ENCODE data around the gene PITPNM2. TPM values are rescaled to one million over a fixed set of nuclear protein-coding genes. Genes with fewer than 3 reads are reported as not detected.
A peak's percentile ranks its signal among the peaks of the same experiment; 100 is the strongest.

PITPNM2 gene
- total and polyA plus RNA-seq, 9 of the 15 experiments (the other 6 are each of a cell fraction or from before 2014, with no cell fraction given): 0.03 to 10.8 (median 2.9) TPM

DNA sequence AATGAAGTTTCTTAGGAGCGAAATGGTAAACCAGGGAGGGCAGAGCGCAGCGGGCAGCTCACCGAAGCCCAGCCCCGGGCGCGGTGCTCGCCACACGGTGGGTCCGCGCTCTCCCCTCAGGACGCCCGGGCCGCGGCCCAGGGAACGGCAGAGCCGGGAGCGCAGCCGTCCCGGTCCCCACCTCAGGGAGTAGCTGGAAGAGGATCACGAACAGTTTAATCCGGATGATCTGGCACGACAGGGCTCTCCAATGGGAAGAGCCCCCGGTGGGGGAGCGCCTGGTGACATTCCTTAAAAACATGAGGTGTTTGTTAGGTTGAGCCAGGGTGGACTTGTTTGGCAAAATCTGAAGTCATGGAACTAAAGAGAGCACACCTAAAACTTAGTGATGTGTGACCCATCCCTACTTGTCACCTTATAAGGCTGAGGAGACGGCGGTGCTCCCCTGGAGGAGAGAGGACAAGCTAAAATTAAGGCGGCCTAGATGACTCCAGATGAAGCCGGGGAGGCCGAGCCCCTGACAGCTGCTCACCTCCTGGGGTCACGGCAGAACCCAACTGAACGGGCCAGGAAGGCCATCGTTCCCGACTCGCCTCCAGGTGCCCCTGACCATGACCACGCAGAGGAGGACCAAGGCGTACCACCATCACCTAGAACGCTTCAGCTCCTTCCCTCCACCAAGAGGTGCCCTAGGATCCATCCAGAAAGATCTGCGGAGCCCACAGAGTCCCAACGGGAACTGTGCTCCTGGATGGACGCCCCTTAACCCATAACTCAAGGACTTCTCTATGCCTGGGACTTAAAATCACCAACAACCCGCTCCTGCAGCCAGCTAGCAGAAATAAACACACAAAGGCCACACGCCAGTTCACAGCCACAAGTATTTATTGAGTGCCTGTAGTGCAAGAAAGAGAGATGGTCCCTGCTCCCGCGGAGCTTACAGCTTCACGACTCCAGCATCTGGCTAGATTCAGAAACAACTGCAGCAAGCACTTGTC is 866 bp upstream of the PITPNM2 start (continued):
- TF ChIP-seq REST (IDR thresholded peaks at IDR 0.05; ENCODE audit: borderline replicate concordance): no peak
- no peak for TF ChIP-seq REST (CRISPR knock-in tag; IDR thresholded peaks at IDR 0.05; ENCODE audit: low read depth)
- no peak for TF ChIP-seq CBFB (CRISPR knock-in tag; IDR thresholded peaks at IDR 0.05)
- no peak for TF ChIP-seq MAZ (CRISPR knock-in tag; conservative IDR thresholded peaks at IDR 0.05 in 1 of 2, IDR thresholded peaks at IDR 0.05 in 1 of 2)
- TF ChIP-seq, protein P1, sequence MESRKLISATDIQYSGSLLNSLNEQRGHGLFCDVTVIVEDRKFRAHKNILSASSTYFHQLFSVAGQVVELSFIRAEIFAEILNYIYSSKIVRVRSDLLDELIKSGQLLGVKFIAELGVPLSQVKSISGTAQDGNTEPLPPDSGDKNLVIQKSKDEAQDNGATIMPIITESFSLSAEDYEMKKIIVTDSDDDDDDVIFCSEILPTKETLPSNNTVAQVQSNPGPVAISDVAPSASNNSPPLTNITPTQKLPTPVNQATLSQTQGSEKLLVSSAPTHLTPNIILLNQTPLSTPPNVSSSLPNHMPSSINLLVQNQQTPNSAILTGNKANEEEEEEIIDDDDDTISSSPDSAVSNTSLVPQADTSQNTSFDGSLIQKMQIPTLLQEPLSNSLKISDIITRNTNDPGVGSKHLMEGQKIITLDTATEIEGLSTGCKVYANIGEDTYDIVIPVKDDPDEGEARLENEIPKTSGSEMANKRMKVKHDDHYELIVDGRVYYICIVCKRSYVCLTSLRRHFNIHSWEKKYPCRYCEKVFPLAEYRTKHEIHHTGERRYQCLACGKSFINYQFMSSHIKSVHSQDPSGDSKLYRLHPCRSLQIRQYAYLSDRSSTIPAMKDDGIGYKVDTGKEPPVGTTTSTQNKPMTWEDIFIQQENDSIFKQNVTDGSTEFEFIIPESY (CRISPR knock-in tag; IDR thresholded peaks at IDR 0.05): peak; percentile 80
- no peak for TF ChIP-seq LARP7 (IDR thresholded peaks at IDR 0.05)
- 0 out of 2 replicates have a peak, but pooled peaks have one; percentile 23 for TF ChIP-seq SUPT5H (IDR thresholded peaks at IDR 0.05)

Measured in K562 (cell line).